Osteocyte (in vitro differentiated cells): Measurements from ENCODE around the gene MYADML2. TPM values are rescaled to one million over a fixed set of nuclear protein-coding genes. Genes with fewer than 3 reads are reported as not detected.

Experiments
- DNase-seq: peaks from one replicate; pipeline ENCODE4 v3.0.0; 2021; ENCODE audit warnings: mixed read lengths; ENCODE audit not compliant: unreplicated experiment; ENCODE audit errors: extremely low spot score
- H3K27ac Mint-ChIP-seq: one replicate; pipeline ENCODE4 v1.8.0; 2021; ENCODE audit warnings: mild to moderate bottlenecking, mixed read lengths; ENCODE audit not compliant: unreplicated experiment
- H3K27me3 Mint-ChIP-seq: one replicate; pipeline ENCODE4 v1.8.0; 2021; ENCODE audit warnings: mixed read lengths; ENCODE audit not compliant: unreplicated experiment
- H3K36me3 Mint-ChIP-seq: one replicate; pipeline ENCODE4 v1.8.0; 2021; ENCODE audit warnings: mixed read lengths; ENCODE audit not compliant: unreplicated experiment
- H3K4me1 Mint-ChIP-seq: one replicate; pipeline ENCODE4 v1.8.0; 2021; ENCODE audit warnings: mixed read lengths; ENCODE audit not compliant: unreplicated experiment
- H3K4me3 Mint-ChIP-seq: one replicate; pipeline ENCODE4 v1.8.0; 2021; ENCODE audit warnings: mild to moderate bottlenecking, moderate library complexity, mixed read lengths; ENCODE audit not compliant: unreplicated experiment
- H3K9me3 Mint-ChIP-seq: one replicate; pipeline ENCODE4 v1.8.0; 2021; ENCODE audit warnings: mixed read lengths; ENCODE audit not compliant: unreplicated experiment
- total RNA-seq: library from RNA; stranded (reverse); gene quantifications from 2 replicates; pipeline ENCODE4 v1.2.1, GENCODE V29; 2021
- TF ChIP-seq, protein P1 (sequence below): fragments of 200-600 bp; sonication (generic); IDR thresholded peaks from 2 replicates; pipeline ENCODE4 v1.5.0; 2021; ENCODE audit warnings: antibody characterized with exemption, mild to moderate bottlenecking, moderate library complexity

Gene MYADML2
- total RNA-seq, 1 donor from 2014 or later, result not detected

DNA sequence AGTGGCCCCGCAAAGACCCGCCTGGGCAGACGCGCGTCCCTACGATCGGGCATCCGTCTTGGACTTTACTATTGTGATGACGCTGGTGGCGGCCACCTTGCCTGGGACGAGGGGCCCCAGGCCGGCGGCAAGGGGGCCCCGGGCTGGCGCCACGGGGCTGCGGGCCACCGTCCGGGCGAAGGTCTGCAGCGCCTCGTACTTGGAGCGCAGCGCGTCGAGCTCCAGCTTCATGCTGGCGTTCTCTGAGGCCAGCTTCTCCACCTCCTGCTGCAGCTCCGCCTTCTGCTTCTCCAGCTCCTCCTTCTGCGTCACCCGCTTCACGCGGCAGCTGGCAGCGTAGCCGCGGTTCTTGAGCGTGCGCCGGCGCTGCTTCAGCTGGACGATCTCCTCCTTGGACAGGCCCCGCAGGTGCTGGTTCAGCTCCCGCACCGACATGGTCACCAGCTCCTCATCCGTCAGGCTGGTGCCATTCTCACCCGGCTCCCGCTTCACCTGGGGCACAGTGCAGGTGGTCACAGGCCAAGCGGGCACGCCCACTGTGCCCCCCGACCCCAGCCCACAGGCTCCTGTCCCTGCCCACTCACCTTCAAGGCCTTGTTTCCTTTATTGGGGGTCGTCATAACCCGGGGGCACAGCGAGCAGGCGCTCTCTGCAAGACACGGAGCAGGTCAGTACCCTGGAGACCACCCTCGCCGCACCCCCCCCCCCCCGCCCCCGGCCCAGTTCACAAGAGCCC, 24.3 kb downstream of the MYADML2 start:
- H3K9me3 Mint-ChIP-seq, result no peaks in the 10 kb centered on the region
- H3K36me3 Mint-ChIP-seq, result peaks cover 4% of the 10 kb centered on the region
- peak overlapping the region; percentile 60 for H3K27ac Mint-ChIP-seq
- peak overlapping the region; percentile 38 for H3K4me3 Mint-ChIP-seq
- DNase-seq, result no peak
- H3K27me3 Mint-ChIP-seq, result no peaks in the 10 kb centered on the region
- TF ChIP-seq, protein P1, sequence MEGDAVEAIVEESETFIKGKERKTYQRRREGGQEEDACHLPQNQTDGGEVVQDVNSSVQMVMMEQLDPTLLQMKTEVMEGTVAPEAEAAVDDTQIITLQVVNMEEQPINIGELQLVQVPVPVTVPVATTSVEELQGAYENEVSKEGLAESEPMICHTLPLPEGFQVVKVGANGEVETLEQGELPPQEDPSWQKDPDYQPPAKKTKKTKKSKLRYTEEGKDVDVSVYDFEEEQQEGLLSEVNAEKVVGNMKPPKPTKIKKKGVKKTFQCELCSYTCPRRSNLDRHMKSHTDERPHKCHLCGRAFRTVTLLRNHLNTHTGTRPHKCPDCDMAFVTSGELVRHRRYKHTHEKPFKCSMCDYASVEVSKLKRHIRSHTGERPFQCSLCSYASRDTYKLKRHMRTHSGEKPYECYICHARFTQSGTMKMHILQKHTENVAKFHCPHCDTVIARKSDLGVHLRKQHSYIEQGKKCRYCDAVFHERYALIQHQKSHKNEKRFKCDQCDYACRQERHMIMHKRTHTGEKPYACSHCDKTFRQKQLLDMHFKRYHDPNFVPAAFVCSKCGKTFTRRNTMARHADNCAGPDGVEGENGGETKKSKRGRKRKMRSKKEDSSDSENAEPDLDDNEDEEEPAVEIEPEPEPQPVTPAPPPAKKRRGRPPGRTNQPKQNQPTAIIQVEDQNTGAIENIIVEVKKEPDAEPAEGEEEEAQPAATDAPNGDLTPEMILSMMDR, result no peak
- H3K4me1 Mint-ChIP-seq, result peaks cover 34% of the 10 kb centered on the region

DNA sequence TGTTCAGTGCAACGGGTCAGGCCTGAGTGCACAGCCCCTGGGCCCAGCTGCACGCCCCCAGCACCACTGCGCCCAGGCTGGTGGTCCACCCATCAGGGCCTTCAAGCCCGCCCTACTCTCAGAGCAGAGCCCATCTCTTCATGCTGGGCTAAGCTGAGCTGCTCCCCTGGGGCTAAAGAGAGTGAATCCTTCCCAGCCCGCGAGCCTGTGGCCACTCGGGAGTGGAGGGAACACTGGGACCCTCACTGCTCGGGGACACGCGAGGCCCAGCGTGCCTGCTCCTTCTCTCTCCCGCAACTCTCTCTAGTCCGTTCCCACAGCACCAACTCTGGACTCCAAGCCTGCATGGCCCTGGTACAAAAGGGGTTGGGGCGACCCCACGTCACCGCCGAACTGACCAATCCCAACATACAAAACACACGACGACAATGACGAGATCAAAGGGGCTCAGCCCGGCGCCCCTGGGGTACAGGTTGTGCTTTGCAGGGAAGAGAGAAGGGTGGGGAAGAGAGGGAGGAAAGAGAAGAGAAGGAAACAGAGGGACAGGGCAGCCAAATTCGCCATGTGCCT, 25.0 kb downstream of the MYADML2 start:
- no peaks in the 10 kb centered on the region for H3K9me3 Mint-ChIP-seq
- peak overlapping the region; percentile 76 for H3K27ac Mint-ChIP-seq
- peaks cover 4% of the 10 kb centered on the region for H3K36me3 Mint-ChIP-seq
- no peak for DNase-seq
- no peak overlapping the region for H3K4me3 Mint-ChIP-seq
- TF ChIP-seq, protein P1, result no peak
- peaks cover 37% of the 10 kb centered on the region for H3K4me1 Mint-ChIP-seq
- H3K27me3 Mint-ChIP-seq, result no peaks in the 10 kb centered on the region

DNA sequence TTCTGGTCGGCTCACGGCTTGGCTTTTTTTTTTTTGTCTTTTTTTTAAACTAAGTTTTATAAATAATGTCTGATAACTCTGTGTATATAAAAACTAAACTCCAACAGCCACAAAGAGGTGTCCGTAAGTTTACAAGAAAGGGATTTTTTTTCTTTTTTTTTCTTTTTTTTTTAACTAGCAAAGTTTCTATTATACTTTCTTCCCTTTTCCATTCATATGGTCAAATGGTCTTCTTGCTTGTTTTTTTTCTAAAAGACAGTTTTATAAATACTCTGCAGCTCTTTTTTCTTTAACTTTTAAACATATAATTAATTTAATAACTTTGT, 25.5 kb downstream of the MYADML2 start:
- Mint-ChIP-seq H3K27ac (no peak overlapping the region), H3K9me3 (no peaks in the 10 kb centered on the region), H3K36me3 (peaks cover 4% of the 10 kb centered on the region), H3K4me3 (no peak overlapping the region), H3K27me3 (no peaks in the 10 kb centered on the region), H3K4me1 (peaks cover 42% of the 10 kb centered on the region)
- no peak for DNase-seq
- TF ChIP-seq, protein P1, result no peak

DNA sequence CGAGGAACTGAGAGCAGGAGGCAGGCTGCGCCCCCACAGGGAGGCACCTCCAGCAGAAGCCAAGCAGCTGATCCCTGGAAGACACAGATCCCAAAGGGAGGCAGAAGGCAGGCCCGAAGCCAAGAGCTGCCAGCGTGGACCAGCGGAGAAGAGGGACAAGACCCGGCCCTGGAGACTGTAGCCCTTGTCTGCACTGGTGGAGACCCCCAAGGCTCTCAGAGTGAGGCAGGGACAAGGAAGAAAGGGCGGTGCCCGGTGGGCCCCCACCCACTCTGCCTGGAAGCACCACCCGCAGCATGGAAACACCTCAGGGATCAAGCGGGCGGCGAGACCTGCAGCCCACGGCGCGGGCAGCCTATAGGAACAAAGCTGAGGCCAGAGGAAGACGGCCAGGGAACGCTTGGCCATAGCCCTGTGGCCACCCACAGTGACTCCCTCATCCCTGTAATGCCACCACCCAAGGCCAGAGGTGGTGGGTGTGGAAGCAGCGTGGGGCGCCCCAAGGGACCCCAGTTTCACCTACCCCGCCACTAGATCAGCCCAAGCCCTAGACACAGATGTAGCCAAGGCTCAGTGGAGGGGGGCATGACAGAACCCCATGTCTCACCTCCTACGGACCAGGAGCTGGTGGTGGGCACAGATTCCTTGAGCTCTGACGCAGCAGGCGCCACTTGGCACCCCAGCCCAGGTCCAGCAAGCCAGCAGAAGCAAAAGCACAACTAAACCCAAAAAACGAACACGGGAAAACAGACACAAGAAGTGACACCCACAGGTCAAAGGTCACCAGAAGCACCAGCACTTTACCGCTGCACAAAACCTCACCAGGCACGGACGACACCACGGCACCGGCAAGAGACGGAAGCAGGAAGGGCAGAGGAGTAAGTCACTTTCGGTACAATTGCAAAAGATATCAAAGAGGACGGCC, 26.2 kb downstream of the MYADML2 start:
- no peaks in the 10 kb centered on the region for H3K9me3 Mint-ChIP-seq
- TF ChIP-seq, protein P1, result no peak
- H3K4me3 Mint-ChIP-seq, result no peak overlapping the region
- no peak for DNase-seq
- H3K36me3 Mint-ChIP-seq, result peaks cover 4% of the 10 kb centered on the region
- peak overlapping the region; percentile 11 for H3K27ac Mint-ChIP-seq
- H3K27me3 Mint-ChIP-seq, result no peaks in the 10 kb centered on the region
- H3K4me1 Mint-ChIP-seq, result peaks cover 35% of the 10 kb centered on the region
